Measurements from ENCODE around the gene CAPN2.
"Not testable (repeated sequence)": the region's sequence is repeated elsewhere in the genome, so short reads cannot be mapped to it uniquely, and the experiment has no call there.

CAPN2 gene

DNA sequence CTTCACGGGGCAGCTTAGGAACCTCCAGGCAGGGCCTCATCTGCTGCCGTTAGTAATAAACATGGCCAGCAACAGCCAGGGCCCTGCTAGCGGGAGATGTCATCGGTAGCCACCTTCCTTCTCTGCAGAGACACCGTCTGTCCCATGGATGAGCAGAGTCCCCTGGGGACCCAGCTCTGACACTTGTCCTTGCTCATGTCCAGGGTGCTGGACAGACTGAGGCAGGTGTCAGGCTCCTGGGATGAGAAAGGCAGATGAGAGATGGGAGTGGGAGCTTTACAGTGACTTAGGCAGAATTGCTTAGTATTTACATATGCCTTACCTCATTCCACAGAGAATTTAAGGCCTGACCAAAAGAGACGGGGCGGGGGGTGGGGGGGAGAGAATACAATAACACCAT lies 25.0 kb downstream of the CAPN2 start:
- WGBS (ENCODE audit: extremely low coverage, insufficient coverage, low lambda C conversion rate) = no CpG with 5 or more reads among the region's 7 CpGs

GRCh38 chr1:223738465-223739365 lies 26.4 kb downstream of the CAPN2 start:
- no CpG with 5 or more reads among the region's 14 CpGs for WGBS (ENCODE audit: extremely low coverage, insufficient coverage, low lambda C conversion rate)
- Histone ChIP-seq H3K79me2 (ENCODE audit: control insufficient read depth, insufficient read depth, low read length) (no peaks in the 10 kb centered on the region), H3K27ac (ENCODE audit: low read depth, low read length) (no peak overlapping the region), H3K56ac (ENCODE audit: low read length) (no peak overlapping the region), H3K23ac (ENCODE audit: low read length) (no peak overlapping the region), H3K79me1 (ENCODE audit: low read length) (no peaks in the 10 kb centered on the region), H3K4me1 (ENCODE audit: control insufficient read depth, low read depth, low read length) (peaks cover 2% of the 10 kb centered on the region), H2BK15ac (replicated peaks; ENCODE audit: low read depth) (no peak overlapping the region), H3K4ac (ENCODE audit: low read depth, low read length) (no peak overlapping the region), H4K8ac (ENCODE audit: low read depth, low read length) (no peak overlapping the region), H4K5ac (ENCODE audit: low read length) (no peak overlapping the region), H3K4me2 (ENCODE audit: low read length) (no peak overlapping the region), H3K27me3 (ENCODE audit: insufficient read depth, low read length, poor library complexity) (no peaks in the 10 kb centered on the region), H3K36me3 (ENCODE audit: control insufficient read depth, insufficient read depth, low read length) (no peaks in the 10 kb centered on the region), H2BK120ac (ENCODE audit: low read depth, low read length) (no peak overlapping the region), H3K4me3 (ENCODE audit: low read length) (no peak overlapping the region), H3K18ac (ENCODE audit: low read length) (no peak overlapping the region), H2AK5ac (ENCODE audit: low read length) (no peak overlapping the region), H2BK5ac (ENCODE audit: low read length) (no peak overlapping the region), H3K9ac (ENCODE audit: low read length) (no peak overlapping the region)
- no peak for DNase-seq

More for the DNA sequence above, 25.0 kb downstream of the CAPN2 start:
- Histone ChIP-seq H3K9ac (ENCODE audit: low read length) (no peak overlapping the region), H3K23ac (ENCODE audit: low read length) (no peak overlapping the region), H3K56ac (ENCODE audit: low read length) (no peak overlapping the region), H2AK5ac (ENCODE audit: low read length) (no peak overlapping the region), H2BK5ac (ENCODE audit: low read length) (no peak overlapping the region), H3K4ac (ENCODE audit: low read depth, low read length) (no peak overlapping the region), H3K79me2 (ENCODE audit: control insufficient read depth, insufficient read depth, low read length) (no peaks in the 10 kb centered on the region), H3K4me1 (ENCODE audit: control insufficient read depth, low read depth, low read length) (peaks cover 5% of the 10 kb centered on the region), H3K4me3 (ENCODE audit: low read length) (no peak overlapping the region), H3K27me3 (ENCODE audit: insufficient read depth, low read length, poor library complexity) (no peaks in the 10 kb centered on the region), H4K5ac (ENCODE audit: low read length) (no peak overlapping the region), H2BK15ac (replicated peaks; ENCODE audit: low read depth) (no peak overlapping the region), H3K79me1 (ENCODE audit: low read length) (no peaks in the 10 kb centered on the region), H3K18ac (ENCODE audit: low read length) (no peak overlapping the region), H4K8ac (ENCODE audit: low read depth, low read length) (no peak overlapping the region), H3K36me3 (ENCODE audit: control insufficient read depth, insufficient read depth, low read length) (no peaks in the 10 kb centered on the region), H3K27ac (ENCODE audit: low read depth, low read length) (no peak overlapping the region), H3K4me2 (ENCODE audit: low read length) (no peak overlapping the region), H2BK120ac (ENCODE audit: low read depth, low read length) (no peak overlapping the region)
- DNase-seq = peak; percentile 64

DNA sequence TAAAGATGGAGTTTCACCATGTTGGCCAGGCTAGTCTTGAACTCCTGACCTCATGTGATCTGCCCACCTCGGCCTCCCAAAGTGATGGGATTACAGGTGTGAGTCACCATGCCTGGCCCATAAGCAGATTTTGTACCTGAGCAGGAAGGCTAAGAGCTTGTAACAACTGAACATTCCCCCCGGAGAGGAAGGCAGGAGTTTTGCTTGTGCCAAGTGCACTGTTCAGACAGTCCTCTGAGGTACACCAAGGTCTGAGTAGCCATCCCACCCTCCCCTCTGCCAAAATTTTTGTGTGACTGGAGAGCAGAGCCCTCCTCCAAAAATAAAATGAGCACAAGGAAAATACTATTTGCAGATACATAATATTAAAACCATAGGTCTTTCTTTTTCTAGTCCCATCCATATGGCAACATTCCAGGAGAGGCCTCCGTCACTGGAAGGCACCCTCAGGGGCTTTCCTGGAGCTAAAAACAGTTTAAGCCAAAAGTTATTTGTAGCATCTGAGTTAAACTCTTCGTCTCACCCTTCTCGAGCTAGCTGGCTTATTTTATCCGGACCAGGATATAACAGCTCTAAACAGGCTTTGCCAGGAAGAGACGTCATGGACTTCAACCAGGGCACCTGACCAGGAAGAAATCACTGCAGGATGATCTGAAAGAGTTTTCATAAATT lies 27.2 kb downstream of the CAPN2 start:
- H3K23ac ChIP-seq (ENCODE audit: low read length) = no peak overlapping the region
- DNase-seq = no peak
- H3K4me2 ChIP-seq (ENCODE audit: low read length) = no peak overlapping the region
- no peak overlapping the region for H4K5ac ChIP-seq (ENCODE audit: low read length)
- no peak overlapping the region for H3K4me3 ChIP-seq (ENCODE audit: low read length)
- H3K9ac ChIP-seq (ENCODE audit: low read length) = no peak overlapping the region
- no peak overlapping the region for H3K4ac ChIP-seq (ENCODE audit: low read depth, low read length)
- H3K27me3 ChIP-seq (ENCODE audit: insufficient read depth, low read length, poor library complexity) = no peaks in the 10 kb centered on the region
- H3K4me1 ChIP-seq (ENCODE audit: control insufficient read depth, low read depth, low read length) = no peaks in the 10 kb centered on the region
- H2AK5ac ChIP-seq (ENCODE audit: low read length) = no peak overlapping the region
- H3K36me3 ChIP-seq (ENCODE audit: control insufficient read depth, insufficient read depth, low read length) = no peaks in the 10 kb centered on the region
- H3K18ac ChIP-seq (ENCODE audit: low read length) = no peak overlapping the region
- H2BK5ac ChIP-seq (ENCODE audit: low read length) = no peak overlapping the region
- H4K8ac ChIP-seq (ENCODE audit: low read depth, low read length) = no peak overlapping the region
- no peak overlapping the region for H3K27ac ChIP-seq (ENCODE audit: low read depth, low read length)
- no peaks in the 10 kb centered on the region for H3K79me2 ChIP-seq (ENCODE audit: control insufficient read depth, insufficient read depth, low read length)
- no peak overlapping the region for H2BK15ac ChIP-seq (replicated peaks; ENCODE audit: low read depth)
- no CpG with 5 or more reads among the region's 7 CpGs for WGBS (ENCODE audit: extremely low coverage, insufficient coverage, low lambda C conversion rate)
- no peak overlapping the region for H3K56ac ChIP-seq (ENCODE audit: low read length)
- no peaks in the 10 kb centered on the region for H3K79me1 ChIP-seq (ENCODE audit: low read length)
- H2BK120ac ChIP-seq (ENCODE audit: low read depth, low read length) = no peak overlapping the region

DNA sequence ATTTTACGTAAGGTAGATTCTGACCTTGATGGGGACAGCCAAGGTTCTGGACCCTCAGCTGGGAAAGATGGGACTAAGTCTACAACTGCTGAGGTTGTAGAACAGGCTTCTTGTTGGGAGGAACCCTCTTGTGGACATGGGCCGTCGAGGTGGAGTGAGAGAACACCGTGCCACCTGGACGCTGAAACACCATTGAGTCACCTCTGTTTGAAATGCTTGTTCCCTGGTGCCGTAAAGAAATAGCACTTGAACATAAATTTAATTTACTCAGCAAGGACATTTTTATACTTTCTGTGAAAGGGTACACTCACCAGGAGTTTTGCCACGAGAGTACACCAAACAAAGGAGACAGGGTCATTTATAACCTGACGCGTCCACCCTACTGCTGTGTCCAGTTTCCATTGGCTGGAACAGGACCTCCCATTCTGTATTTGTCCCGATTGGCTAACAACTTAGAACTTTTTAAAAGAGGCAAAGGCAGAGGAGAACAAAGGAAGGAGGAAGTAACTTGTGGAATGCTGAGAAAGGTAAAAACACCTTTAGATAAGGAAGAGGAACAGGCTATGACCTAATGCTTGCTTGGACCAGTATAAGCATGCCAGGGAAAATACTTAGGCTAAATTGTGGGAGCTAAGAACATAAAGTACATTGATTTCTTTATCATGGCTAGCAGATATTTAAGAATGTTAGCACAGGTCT lies 27.8 kb downstream of the CAPN2 start:
- WGBS (ENCODE audit: extremely low coverage, insufficient coverage, low lambda C conversion rate) = no CpG with 5 or more reads among the region's 10 CpGs
- not testable (repeated sequence) for H2AK5ac ChIP-seq (ENCODE audit: low read length); H2BK15ac ChIP-seq (replicated peaks; ENCODE audit: low read depth); H3K23ac ChIP-seq (ENCODE audit: low read length); H3K4me2 ChIP-seq (ENCODE audit: low read length); H3K4me3 ChIP-seq (ENCODE audit: low read length); H2BK120ac ChIP-seq (ENCODE audit: low read depth, low read length); H3K27me3 ChIP-seq (ENCODE audit: insufficient read depth, low read length, poor library complexity); H4K8ac ChIP-seq (ENCODE audit: low read depth, low read length); H3K4ac ChIP-seq (ENCODE audit: low read depth, low read length); H2BK5ac ChIP-seq (ENCODE audit: low read length); H3K9ac ChIP-seq (ENCODE audit: low read length); H3K4me1 ChIP-seq (ENCODE audit: control insufficient read depth, low read depth, low read length); DNase-seq; H3K79me1 ChIP-seq (ENCODE audit: low read length); H3K27ac ChIP-seq (ENCODE audit: low read depth, low read length); H3K56ac ChIP-seq (ENCODE audit: low read length); H3K18ac ChIP-seq (ENCODE audit: low read length); H3K79me2 ChIP-seq (ENCODE audit: control insufficient read depth, insufficient read depth, low read length); H3K36me3 ChIP-seq (ENCODE audit: control insufficient read depth, insufficient read depth, low read length); H4K5ac ChIP-seq (ENCODE audit: low read length)

GRCh38 chr1:223741861-223742260 lies 29.5 kb downstream of the CAPN2 start:
- WGBS (ENCODE audit: extremely low coverage, insufficient coverage, low lambda C conversion rate) = no CpG with 5 or more reads among the region's 6 CpGs
- H3K27ac ChIP-seq (ENCODE audit: low read depth, low read length) = no peak overlapping the region
- no peak overlapping the region for H2AK5ac ChIP-seq (ENCODE audit: low read length)
- peak; percentile 94 for DNase-seq
- H2BK5ac ChIP-seq (ENCODE audit: low read length) = no peak overlapping the region
- H3K27me3 ChIP-seq (ENCODE audit: insufficient read depth, low read length, poor library complexity) = no peaks in the 10 kb centered on the region
- peaks cover 2% of the 10 kb centered on the region for H3K36me3 ChIP-seq (ENCODE audit: control insufficient read depth, insufficient read depth, low read length)
- H2BK15ac ChIP-seq (replicated peaks; ENCODE audit: low read depth) = no peak overlapping the region
- no peak overlapping the region for H2BK120ac ChIP-seq (ENCODE audit: low read depth, low read length)
- H3K79me1 ChIP-seq (ENCODE audit: low read length) = no peaks in the 10 kb centered on the region
- H4K5ac ChIP-seq (ENCODE audit: low read length) = no peak overlapping the region
- no peak overlapping the region for H3K18ac ChIP-seq (ENCODE audit: low read length)
- no peak overlapping the region for H3K4ac ChIP-seq (ENCODE audit: low read depth, low read length)
- H3K4me2 ChIP-seq (ENCODE audit: low read length) = no peak overlapping the region
- no peak overlapping the region for H3K23ac ChIP-seq (ENCODE audit: low read length)
- no peak overlapping the region for H3K56ac ChIP-seq (ENCODE audit: low read length)
- H3K9ac ChIP-seq (ENCODE audit: low read length) = no peak overlapping the region
- no peak overlapping the region for H4K8ac ChIP-seq (ENCODE audit: low read depth, low read length)
- no peaks in the 10 kb centered on the region for H3K79me2 ChIP-seq (ENCODE audit: control insufficient read depth, insufficient read depth, low read length)
- H3K4me3 ChIP-seq (ENCODE audit: low read length) = no peak overlapping the region
- no peaks in the 10 kb centered on the region for H3K4me1 ChIP-seq (ENCODE audit: control insufficient read depth, low read depth, low read length)
